Activated T-cell treated with anti-CD3 and anti-CD28 coated beads, Interleukin-2, amount 50 U/mL, for 4 hours (primary cell): Measurements from ENCODE around the gene RGN. TPM values are rescaled to one million over a fixed set of nuclear protein-coding genes. Genes with fewer than 3 reads are reported as not detected.

ENCODE experiments used
- ATAC-seq, 2 donors: fragments of 200-7000 bp; cut with Tn5 transposase; one replicate each; pipeline ENCODE4 v1.10.0; 2021
- DNase-seq: peaks from one replicate; pipeline ENCODE4 v3.0.0-alpha.2; 2020
- H3K27me3 Mint-ChIP-seq: one replicate; pipeline ENCODE4 v1.8.0; 2021; ENCODE audit warnings: low read depth, mixed read lengths
- H3K36me3 Mint-ChIP-seq: one replicate; pipeline ENCODE4 v1.8.0; 2022; ENCODE audit warnings: mixed read lengths; ENCODE audit not compliant: insufficient read depth
- H3K4me1 Mint-ChIP-seq: one replicate; pipeline ENCODE4 v1.8.0; 2021; ENCODE audit warnings: low read depth, mixed read lengths
- H3K4me3 Mint-ChIP-seq: one replicate; pipeline ENCODE4 v1.8.0; 2021; ENCODE audit warnings: mild to moderate bottlenecking, moderate library complexity, mixed read lengths
- H3K9me3 Mint-ChIP-seq: one replicate; pipeline ENCODE4 v1.8.0; 2021; ENCODE audit warnings: mixed read lengths
- total RNA-seq, 3 donors: library from RNA; stranded (reverse); gene quantifications; one replicate each; pipeline ENCODE4 v1.2.1, GENCODE V29; 2021

RGN gene
- total RNA-seq = under 1 TPM; 0.11 to 0.15 (median 0.14) TPM

- Mint-ChIP-seq H3K36me3 (no peaks in the 10 kb centered on the region), H3K4me1 (no peaks in the 10 kb centered on the region), H3K9me3 (no peaks in the 10 kb centered on the region), H3K27me3 (no peaks in the 10 kb centered on the region), H3K4me3 (no peak within 1 kb of the TSS)
- DNase-seq (no peak), ATAC-seq (no peak)
Observed at GRCh38 chrX:47078129-47079043, at the start of gene RGN. Gene RGN (plus strand): TSS chrX:47078443. CDS start chrX:47081145, 2,702 bp downstream.

DNA sequence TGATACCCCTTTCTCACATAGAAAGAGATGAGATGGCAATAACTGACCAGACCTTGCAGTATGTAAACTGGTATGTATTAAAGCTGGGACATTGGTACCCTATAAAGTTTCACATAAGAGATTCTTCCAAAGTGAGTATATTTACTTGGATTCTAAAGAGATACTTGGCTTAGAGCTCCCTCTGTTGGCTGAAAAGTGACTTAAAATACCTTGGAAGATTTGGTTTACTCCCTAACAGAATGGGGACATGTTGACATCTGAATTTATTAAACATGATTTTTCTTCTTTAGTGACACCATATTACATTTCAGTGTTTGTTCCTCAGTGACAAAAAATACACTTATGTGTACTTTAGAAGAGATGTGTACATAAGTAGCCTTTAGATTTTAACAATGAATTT lies 47.9 kb upstream of the RGN start:
- Mint-ChIP-seq H3K27me3 (no peaks in the 10 kb centered on the region), H3K9me3 (no peaks in the 10 kb centered on the region), H3K4me3 (no peak overlapping the region), H3K4me1 (no peaks in the 10 kb centered on the region), H3K36me3 (no peaks in the 10 kb centered on the region)
- DNase-seq = no peak
- ATAC-seq = no peak

- Mint-ChIP-seq H3K4me1 (no peaks in the 10 kb centered on the region), H3K9me3 (peaks cover 15% of the 10 kb centered on the region), H3K27me3 (peaks cover 2% of the 10 kb centered on the region), H3K36me3 (peaks cover 4% of the 10 kb centered on the region), H3K4me3 (no peak overlapping the region)
- DNase-seq (no peak), ATAC-seq (no peak)
Observed at GRCh38 chrX:47047989-47048388, 30.3 kb upstream of the RGN start.

- ATAC-seq = no peak
- peaks cover 1% of the 10 kb centered on the region for H3K27me3 Mint-ChIP-seq
- H3K36me3 Mint-ChIP-seq = no peaks in the 10 kb centered on the region
- H3K4me1 Mint-ChIP-seq = no peaks in the 10 kb centered on the region
- H3K9me3 Mint-ChIP-seq = no peaks in the 10 kb centered on the region
- DNase-seq = no peak
- H3K4me3 Mint-ChIP-seq = no peak overlapping the region
Observed at GRCh38 chrX:47059142-47059874, 18.9 kb upstream of the RGN start.

GRCh38 chrX:47060708-47061107 lies 17.5 kb upstream of the RGN start:
- no peak for DNase-seq
- ATAC-seq = no peak
- H3K27me3 Mint-ChIP-seq = peaks cover 1% of the 10 kb centered on the region
- no peaks in the 10 kb centered on the region for H3K9me3 Mint-ChIP-seq
- H3K36me3 Mint-ChIP-seq = no peaks in the 10 kb centered on the region
- no peak overlapping the region for H3K4me3 Mint-ChIP-seq
- no peaks in the 10 kb centered on the region for H3K4me1 Mint-ChIP-seq

GRCh38 chrX:47061238-47061919 lies 16.9 kb upstream of the RGN start:
- DNase-seq = no peak
- Mint-ChIP-seq H3K27me3 (peaks cover 1% of the 10 kb centered on the region), H3K9me3 (no peaks in the 10 kb centered on the region), H3K36me3 (no peaks in the 10 kb centered on the region), H3K4me3 (no peak overlapping the region), H3K4me1 (no peaks in the 10 kb centered on the region)
- ATAC-seq = no peak

DNA sequence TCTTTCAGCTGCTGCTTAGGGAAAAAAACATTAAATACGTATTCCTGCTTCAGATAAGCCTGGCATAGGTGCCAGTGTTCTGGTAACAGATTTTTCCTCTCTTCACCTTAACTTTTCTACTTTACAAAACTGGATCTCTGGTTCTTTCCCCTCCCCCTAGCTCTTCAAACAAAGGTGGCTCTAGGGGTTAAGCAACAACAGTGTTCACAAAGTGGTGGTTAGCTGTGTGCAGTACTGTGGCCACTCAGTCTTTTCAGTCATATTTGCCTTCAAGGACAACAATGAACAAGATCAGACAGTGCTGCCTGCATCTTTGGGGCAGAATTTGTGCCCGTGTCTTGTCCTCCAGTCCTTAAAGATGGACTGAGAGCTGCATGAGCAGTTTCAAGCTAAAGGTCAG lies 15.1 kb upstream of the RGN start:
- ATAC-seq (no peak), DNase-seq (no peak)
- H3K36me3 Mint-ChIP-seq = no peaks in the 10 kb centered on the region
- H3K4me3 Mint-ChIP-seq = no peak overlapping the region
- no peaks in the 10 kb centered on the region for H3K4me1 Mint-ChIP-seq
- no peaks in the 10 kb centered on the region for H3K9me3 Mint-ChIP-seq
- peaks cover 1% of the 10 kb centered on the region for H3K27me3 Mint-ChIP-seq

DNA sequence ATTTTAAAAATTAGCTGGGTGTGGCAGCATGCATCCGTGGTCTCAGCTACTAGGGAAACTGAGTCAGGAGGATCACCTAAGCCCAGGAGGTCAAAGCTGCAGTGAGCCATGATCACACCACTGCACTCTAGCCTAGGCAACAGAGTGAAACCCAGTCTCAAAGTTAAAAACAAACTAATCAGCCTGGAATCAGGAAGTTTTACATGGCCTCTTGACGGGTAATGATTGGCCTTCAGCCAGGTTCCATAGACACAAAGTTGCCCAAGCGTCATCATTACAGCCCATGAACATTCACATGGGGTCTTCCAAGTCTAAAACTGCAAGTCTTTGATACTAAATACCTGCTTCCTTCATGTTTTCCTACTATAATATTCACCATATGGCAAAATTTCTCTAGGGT lies 10.0 kb upstream of the RGN start:
- ATAC-seq (no peak), DNase-seq (no peak)
- no peaks in the 10 kb centered on the region for H3K9me3 Mint-ChIP-seq
- H3K4me3 Mint-ChIP-seq = no peak overlapping the region
- no peaks in the 10 kb centered on the region for H3K36me3 Mint-ChIP-seq
- H3K27me3 Mint-ChIP-seq = no peaks in the 10 kb centered on the region
- H3K4me1 Mint-ChIP-seq = no peaks in the 10 kb centered on the region

GRCh38 chrX:47068720-47069119 lies 9.5 kb upstream of the RGN start:
- ATAC-seq = no peak
- no peaks in the 10 kb centered on the region for H3K36me3 Mint-ChIP-seq
- H3K4me3 Mint-ChIP-seq = no peak overlapping the region
- no peak for DNase-seq
- no peaks in the 10 kb centered on the region for H3K4me1 Mint-ChIP-seq
- H3K27me3 Mint-ChIP-seq = no peaks in the 10 kb centered on the region
- no peaks in the 10 kb centered on the region for H3K9me3 Mint-ChIP-seq

- Mint-ChIP-seq H3K4me3 (no peak overlapping the region), H3K36me3 (no peaks in the 10 kb centered on the region), H3K9me3 (no peaks in the 10 kb centered on the region), H3K27me3 (no peaks in the 10 kb centered on the region), H3K4me1 (no peaks in the 10 kb centered on the region)
- no peak for ATAC-seq
- DNase-seq = no peak
Observed at GRCh38 chrX:47080215-47080914, 2.1 kb downstream of the RGN start.

- no peak for ATAC-seq
- Mint-ChIP-seq H3K36me3 (no peaks in the 10 kb centered on the region), H3K27me3 (no peaks in the 10 kb centered on the region), H3K4me3 (no peak overlapping the region), H3K4me1 (no peaks in the 10 kb centered on the region), H3K9me3 (no peaks in the 10 kb centered on the region)
- DNase-seq = no peak
Observed at GRCh38 chrX:47080915-47081236, 2.6 kb downstream of the RGN start.

GRCh38 chrX:47091149-47091775 lies 13.0 kb downstream of the RGN start:
- no peak overlapping the region for H3K4me3 Mint-ChIP-seq

GRCh38 chrX:47093248-47093647 lies 15.0 kb downstream of the RGN start:
- DNase-seq = no peak
- Mint-ChIP-seq H3K9me3 (no peaks in the 10 kb centered on the region), H3K4me3 (no peak overlapping the region), H3K36me3 (no peaks in the 10 kb centered on the region), H3K27me3 (no peaks in the 10 kb centered on the region), H3K4me1 (peaks cover 9% of the 10 kb centered on the region)
- ATAC-seq = no peak

More at GRCh38 chrX:47091149-47091775, 13.0 kb downstream of the RGN start:
- Mint-ChIP-seq H3K36me3 (no peaks in the 10 kb centered on the region), H3K4me1 (peaks cover 9% of the 10 kb centered on the region), H3K9me3 (no peaks in the 10 kb centered on the region), H3K27me3 (no peaks in the 10 kb centered on the region)
- ATAC-seq (no peak), DNase-seq (no peak)

DNA sequence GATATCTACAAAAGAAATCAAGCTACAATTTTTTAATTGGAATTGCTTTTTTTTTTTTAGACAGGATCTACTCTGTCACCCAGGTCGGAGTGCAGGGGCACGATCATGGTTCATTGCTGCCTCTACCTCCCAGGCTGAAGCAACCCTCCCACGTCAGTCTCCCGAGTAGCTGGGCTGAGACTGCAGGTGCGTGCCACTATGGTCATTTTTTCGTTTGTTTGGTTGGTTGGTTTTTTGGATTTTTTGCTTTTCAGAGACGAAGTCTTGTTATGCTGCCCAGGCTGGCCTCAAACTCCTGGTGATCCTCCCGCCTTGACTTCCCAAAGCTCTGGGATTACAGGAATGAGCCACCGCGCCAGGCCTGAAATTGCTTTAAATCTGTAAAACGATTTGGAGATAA lies 15.6 kb downstream of the RGN start:
- Mint-ChIP-seq H3K36me3 (no peaks in the 10 kb centered on the region), H3K4me3 (no peak overlapping the region), H3K4me1 (peaks cover 9% of the 10 kb centered on the region), H3K9me3 (no peaks in the 10 kb centered on the region), H3K27me3 (no peaks in the 10 kb centered on the region)
- DNase-seq (no peak), ATAC-seq (no peak)
